Measurements from ENCODE around the gene PARVA.

PARVA gene

DNA sequence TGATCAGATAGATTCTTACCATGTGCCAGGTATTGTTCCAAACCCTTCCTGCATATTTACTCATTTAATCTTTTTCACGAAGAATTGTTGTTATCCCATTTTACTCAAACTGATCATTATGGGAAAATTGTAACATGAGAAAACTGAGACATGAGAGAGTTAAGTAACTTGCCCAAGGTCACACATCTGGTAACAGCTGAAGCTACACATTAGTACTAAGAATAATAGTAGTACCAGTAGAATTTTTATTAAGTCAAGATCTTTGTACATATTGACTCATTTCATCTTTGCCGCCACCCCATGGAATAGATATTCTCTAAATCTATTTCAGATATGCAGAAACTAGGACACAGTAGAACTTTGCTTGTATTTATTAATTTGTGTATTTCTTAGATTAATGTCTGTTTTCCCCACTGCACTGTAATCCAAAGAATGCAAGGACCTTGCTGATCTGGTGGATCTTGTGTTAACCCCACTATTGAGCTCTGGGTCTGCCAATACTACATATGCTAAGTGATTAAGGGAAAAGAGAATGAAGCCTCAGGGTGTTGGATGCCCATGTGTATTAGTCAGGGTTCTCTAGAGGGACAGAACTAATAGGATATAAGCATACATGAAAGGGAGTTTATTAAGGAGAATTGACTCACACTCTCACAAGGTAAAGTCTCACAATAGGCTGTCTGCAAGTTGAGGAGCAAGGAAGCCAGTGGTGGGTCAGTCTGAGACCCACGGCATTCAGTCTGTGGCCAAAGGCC is 72.8 kb downstream of the PARVA start:
- TF ChIP-seq, protein P1, sequence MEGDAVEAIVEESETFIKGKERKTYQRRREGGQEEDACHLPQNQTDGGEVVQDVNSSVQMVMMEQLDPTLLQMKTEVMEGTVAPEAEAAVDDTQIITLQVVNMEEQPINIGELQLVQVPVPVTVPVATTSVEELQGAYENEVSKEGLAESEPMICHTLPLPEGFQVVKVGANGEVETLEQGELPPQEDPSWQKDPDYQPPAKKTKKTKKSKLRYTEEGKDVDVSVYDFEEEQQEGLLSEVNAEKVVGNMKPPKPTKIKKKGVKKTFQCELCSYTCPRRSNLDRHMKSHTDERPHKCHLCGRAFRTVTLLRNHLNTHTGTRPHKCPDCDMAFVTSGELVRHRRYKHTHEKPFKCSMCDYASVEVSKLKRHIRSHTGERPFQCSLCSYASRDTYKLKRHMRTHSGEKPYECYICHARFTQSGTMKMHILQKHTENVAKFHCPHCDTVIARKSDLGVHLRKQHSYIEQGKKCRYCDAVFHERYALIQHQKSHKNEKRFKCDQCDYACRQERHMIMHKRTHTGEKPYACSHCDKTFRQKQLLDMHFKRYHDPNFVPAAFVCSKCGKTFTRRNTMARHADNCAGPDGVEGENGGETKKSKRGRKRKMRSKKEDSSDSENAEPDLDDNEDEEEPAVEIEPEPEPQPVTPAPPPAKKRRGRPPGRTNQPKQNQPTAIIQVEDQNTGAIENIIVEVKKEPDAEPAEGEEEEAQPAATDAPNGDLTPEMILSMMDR (IDR thresholded peaks at IDR 0.05; ENCODE audit: borderline replicate concordance, insufficient read depth, low read depth, low read length) = no peak
- no peak overlapping the region for H3K4me3 ChIP-seq (ENCODE audit: low read depth, low read length)

DNA sequence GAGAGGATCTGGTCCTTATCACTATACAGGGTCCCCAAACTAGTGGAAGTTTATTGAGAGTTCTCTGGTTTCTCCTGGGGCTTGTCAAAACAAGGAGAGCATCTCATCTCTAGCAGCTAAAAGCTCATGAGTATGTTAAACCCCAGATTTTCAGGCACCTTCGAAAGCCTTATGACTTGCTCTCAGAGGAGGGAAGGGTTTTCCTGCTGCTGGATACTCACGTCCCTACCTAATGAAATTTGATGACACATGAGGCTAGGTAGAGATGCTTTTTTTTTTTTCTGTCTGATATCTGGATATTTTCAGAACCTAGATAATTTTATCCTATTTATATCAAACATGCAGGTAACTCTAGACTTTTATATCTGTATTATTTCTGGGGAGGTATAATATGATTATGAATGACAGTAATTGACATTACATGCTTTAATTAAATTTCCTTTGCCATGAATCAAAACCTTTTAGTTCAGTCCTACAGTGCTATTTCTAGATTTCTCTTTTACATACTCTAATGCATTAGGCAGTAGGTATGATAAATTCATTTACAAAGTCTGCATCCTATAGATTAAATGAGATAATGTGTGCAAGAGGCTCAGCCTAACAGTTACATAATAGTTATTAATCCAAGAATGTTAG is 73.9 kb downstream of the PARVA start:
- no peak overlapping the region for H3K4me3 ChIP-seq (ENCODE audit: low read depth, low read length)
- TF ChIP-seq, protein P1 (IDR thresholded peaks at IDR 0.05; ENCODE audit: borderline replicate concordance, insufficient read depth, low read depth, low read length) = no peak

DNA sequence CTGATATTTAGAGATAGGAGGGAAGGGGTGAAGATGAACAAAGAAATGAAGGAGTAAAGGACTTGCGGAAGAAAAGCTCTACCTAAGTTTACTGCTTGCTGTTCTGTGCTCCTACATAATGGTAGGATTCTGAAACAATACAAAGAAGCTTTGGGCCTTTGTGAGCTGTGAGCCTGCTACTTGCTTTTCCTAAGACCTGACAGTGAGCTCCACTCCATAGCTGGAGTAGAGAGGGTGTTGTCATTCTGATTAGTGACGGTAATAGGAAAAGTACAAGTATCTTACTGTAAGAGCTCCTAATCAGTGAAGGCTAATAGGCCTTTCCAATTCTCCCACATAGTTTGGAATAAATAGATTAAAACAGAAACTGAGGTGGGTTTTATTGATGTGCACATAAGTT is 75.9 kb downstream of the PARVA start:
- TF ChIP-seq, protein P1 (IDR thresholded peaks at IDR 0.05; ENCODE audit: borderline replicate concordance, insufficient read depth, low read depth, low read length) = no peak
- no peak overlapping the region for H3K4me3 ChIP-seq (ENCODE audit: low read depth, low read length)

DNA sequence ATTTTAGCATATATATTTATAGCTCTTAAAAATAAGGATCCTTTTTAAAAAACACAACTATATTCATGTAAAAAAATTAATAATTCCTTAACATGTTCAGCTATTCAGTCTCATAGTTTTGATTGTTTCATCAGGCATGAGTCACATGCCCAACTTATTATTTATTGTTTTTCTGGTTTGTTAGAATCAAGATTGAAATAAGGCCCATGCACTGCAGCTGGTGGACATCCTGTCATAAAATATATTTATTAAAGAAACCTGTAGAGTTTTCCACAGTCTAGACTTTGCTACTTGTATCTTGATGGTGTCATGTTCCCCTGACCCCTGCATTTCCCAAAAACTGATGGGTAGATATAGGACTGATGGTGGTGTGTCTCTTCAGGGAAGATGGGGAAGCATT is 77.4 kb downstream of the PARVA start:
- TF ChIP-seq, protein P1 (IDR thresholded peaks at IDR 0.05; ENCODE audit: borderline replicate concordance, insufficient read depth, low read depth, low read length) = no peak
- no peak overlapping the region for H3K4me3 ChIP-seq (ENCODE audit: low read depth, low read length)

DNA sequence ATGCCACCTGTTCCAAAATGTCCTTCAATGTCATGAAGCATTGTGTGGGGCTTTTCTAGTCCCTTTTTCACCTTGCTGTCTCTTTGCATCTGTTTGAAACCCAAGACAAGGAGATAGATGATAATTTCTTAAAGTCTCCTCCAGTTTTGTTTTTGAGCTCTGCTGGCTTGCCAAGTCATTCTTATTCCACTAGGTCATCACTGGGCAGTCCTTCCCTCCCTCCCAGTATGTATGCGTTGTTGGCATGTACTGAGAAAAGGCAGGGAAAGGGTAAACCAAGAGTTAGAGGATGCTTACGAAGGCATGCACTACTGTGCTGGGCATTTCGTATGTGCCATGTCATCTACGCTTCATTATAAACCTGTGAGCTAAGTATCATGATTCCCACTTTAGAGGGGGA is 78.6 kb downstream of the PARVA start:
- no peak overlapping the region for H3K4me3 ChIP-seq (ENCODE audit: low read depth, low read length)
- TF ChIP-seq, protein P1 (IDR thresholded peaks at IDR 0.05; ENCODE audit: borderline replicate concordance, insufficient read depth, low read depth, low read length) = no peak

DNA sequence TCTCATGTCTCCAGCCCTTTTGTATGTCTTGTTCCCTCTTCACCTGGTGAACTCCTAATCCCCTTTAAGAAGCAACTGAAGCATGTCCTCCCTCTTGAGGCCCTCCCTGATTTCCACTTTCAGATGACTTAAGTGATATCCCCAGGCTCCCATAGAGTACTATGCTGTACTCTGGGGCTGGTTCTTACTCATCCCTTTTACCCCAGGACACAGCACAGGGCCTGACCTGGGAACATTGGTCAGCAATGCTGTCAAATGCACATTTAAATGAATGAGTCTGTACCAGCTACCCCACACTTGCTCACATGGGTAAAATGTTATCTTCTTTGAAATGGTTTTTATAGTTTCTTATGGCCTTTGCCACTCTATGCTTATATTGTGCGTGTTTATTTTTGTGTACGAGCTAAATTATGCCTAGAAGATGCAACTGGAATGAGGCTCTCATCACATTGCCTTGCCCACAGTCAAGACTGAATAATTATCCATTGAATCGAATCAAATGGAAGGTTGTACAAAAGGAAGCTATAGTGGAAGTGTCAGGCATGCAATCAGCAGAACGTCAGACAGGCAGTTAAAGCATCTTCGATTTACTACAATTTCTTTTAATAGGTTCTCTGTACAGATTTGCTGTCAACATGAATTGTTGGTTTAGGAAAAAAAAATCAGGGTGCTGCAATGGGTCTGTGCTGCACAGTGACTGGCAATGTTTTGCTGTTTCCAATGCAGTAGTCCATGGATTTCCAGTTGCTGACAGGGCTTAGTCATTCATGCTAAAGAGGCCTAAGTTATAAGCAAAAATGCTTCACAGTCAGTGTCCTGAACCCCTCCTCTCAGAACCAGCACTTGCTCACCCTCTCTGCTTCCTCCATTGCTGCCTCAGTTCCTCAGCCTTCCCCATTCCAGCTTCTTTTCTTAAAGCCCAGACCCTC is 79.5 kb downstream of the PARVA start:
- H3K4me3 ChIP-seq (ENCODE audit: low read depth, low read length) = no peak overlapping the region
- TF ChIP-seq, protein P1 (IDR thresholded peaks at IDR 0.05; ENCODE audit: borderline replicate concordance, insufficient read depth, low read depth, low read length) = no peak
